Thymus (tissue), 11 donors: ENCODE results near the gene SLAMF9. TPM values are rescaled to one million over a fixed set of nuclear protein-coding genes. Genes with fewer than 3 reads are reported as not detected.

Experiments
- DNase-seq, 9 donors: peaks; one replicate each; pipeline ENCODE4 v3.0.0-alpha.2; 2013; ENCODE audit warnings: low spot score in 9 of 9, low read depth in 6 of 9, missing footprints in 1 of 9
- H3K27ac ChIP-seq, 2 donors: one replicate each; pipeline ENCODE4 v1.5.1; 2013; ENCODE audit warnings: control low read depth in 1 of 2, low read depth in 1 of 2, low read length in 1 of 2, mild to moderate bottlenecking in 1 of 2, moderate library complexity in 1 of 2
- H3K27me3 ChIP-seq, 2 donors: one replicate each; pipeline ENCODE4 v1.5.1; 2013; ENCODE audit warnings: low read length in 1 of 2; ENCODE audit not compliant: control insufficient read depth in 2 of 2, insufficient read depth in 1 of 2
- H3K36me3 ChIP-seq, 2 donors: one replicate each; pipeline ENCODE4 v1.5.1; 2013; ENCODE audit warnings: low read length in 1 of 2, mild to moderate bottlenecking in 1 of 2, moderate library complexity in 1 of 2; ENCODE audit not compliant: control insufficient read depth in 2 of 2, insufficient read depth in 2 of 2
- H3K4me1 ChIP-seq, 2 donors: one replicate each; pipeline ENCODE4 v1.5.1; 2013; ENCODE audit warnings: low read length in 2 of 2; ENCODE audit not compliant: control insufficient read depth in 2 of 2, insufficient read depth in 2 of 2
- H3K4me3 ChIP-seq, 2 donors: one replicate each; pipeline ENCODE4 v1.5.1; 2013; ENCODE audit warnings: low read length in 2 of 2, control low read depth in 1 of 2, mild to moderate bottlenecking in 1 of 2
- H3K9me3 ChIP-seq, 2 donors: one replicate each; pipeline ENCODE4 v1.5.1; 2013; ENCODE audit warnings: low read length in 1 of 2, mild to moderate bottlenecking in 1 of 2; ENCODE audit not compliant: control insufficient read depth in 2 of 2, insufficient read depth in 1 of 2
- WGBS: extraction: QIAGEN DNeasy Blood & Tissue Kit; methylation state at CpG from one replicate; pipeline ENCODE4 v1.1.7; 2013; 5-methylcytosine and 5-hydroxymethylcytosine counted together
- polyA plus RNA-seq: library from polyadenylated mRNA; stranded (reverse); fragments of 200-250 nt; gene quantifications from one replicate; pipeline ENCODE4 v1.2.3, GENCODE V29; 2013
- total RNA-seq: library from RNA; stranded (reverse); fragments of 120-200 nt; gene quantifications from one replicate; pipeline ENCODE4 v1.2.4, GENCODE V29; 2013
- donor health status: healthy.

SLAMF9 gene
- total and polyA plus RNA-seq, 2 donors, result 0.09 to 0.71 TPM

DNA sequence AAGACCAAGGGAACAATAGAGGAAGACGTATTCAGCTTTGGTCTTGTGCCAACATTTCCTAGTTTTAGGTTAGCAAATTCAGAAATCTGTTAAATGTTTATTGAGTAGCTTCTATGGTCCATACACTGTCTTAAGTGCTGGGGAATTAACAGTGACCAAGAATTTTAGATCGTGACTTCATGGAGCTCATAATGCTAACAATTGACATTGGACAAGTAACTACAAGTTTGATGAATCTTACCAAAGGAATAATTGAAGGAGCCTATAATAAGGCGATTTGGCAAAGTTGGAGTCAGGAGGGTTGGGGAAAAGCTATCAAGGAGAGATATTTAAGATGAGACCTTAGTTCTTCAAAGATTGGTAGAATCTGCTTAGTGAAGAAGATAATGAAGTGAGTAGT is 1.4 kb upstream of the SLAMF9 start:
- H3K27ac ChIP-seq, result no peak overlapping the region
- H3K36me3 ChIP-seq, result no peaks in the 10 kb centered on the region
- no peak overlapping the region for H3K4me3 ChIP-seq
- 94% methylated on average over 3 of the region's 3 CpGs for WGBS
- no peak for DNase-seq
- H3K4me1 ChIP-seq, result peaks cover 0 to 1% of the 10 kb centered on the region in 2 donors
- no peaks in the 10 kb centered on the region for H3K9me3 ChIP-seq
- peaks cover 0 to 11% of the 10 kb centered on the region in 2 donors for H3K27me3 ChIP-seq

DNA sequence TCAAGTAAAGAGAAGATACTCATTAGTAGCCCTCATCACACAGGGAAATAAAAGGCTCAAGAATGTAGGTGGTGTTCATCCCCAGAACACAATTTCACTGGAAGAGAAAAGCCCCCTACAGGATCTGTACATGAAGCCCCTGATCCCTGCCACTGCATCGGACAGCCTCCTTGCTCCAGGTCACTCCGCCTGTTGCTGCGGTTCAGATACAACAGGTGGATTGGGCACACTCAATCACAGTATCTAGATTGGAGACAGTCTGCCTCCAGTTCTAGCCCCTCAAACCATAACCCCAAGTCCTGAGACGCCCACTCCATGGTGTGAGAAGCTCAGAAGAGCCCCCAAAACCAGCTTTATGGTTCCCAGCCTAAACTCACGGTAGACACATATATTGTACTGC is 1.1 kb downstream of the SLAMF9 start:
- DNase-seq, result no peak
- Histone ChIP-seq H3K4me3 (no peak overlapping the region), H3K27me3 (peaks cover 0 to 10% of the 10 kb centered on the region in 2 donors), H3K9me3 (no peaks in the 10 kb centered on the region), H3K4me1 (peaks cover 2 to 3% of the 10 kb centered on the region in 2 donors), H3K27ac (no peak overlapping the region), H3K36me3 (no peaks in the 10 kb centered on the region)
- 92% methylated on average over 5 of the region's 5 CpGs for WGBS

DNA sequence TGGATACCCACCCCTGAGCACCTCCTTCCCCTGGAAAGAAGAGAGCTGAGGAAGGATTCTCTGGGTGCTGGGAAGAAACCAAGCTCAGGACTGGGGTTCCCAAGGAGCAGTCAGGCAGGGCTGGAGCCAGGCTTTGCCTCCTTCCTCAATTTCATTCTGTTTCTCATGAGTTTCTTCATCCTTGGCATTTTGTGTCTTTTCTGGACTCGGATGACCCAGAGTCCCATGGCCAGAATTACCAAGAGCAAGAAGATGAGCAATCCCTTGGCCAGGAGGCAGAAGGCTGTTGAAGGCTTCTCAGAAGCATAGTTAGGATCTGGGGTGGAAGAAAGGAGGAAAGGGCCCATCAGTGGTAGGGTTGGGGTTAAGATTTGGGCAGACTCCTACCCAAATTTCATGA is 2.5 kb downstream of the SLAMF9 start:
- Histone ChIP-seq H3K4me1 (peaks cover 2 to 3% of the 10 kb centered on the region in 2 donors), H3K36me3 (no peaks in the 10 kb centered on the region), H3K27ac (no peak overlapping the region), H3K4me3 (no peak overlapping the region), H3K27me3 (peaks cover 0 to 15% of the 10 kb centered on the region in 2 donors), H3K9me3 (no peaks in the 10 kb centered on the region)
- no peak for DNase-seq
- 92% methylated on average over 1 of the region's 1 CpG for WGBS

DNA sequence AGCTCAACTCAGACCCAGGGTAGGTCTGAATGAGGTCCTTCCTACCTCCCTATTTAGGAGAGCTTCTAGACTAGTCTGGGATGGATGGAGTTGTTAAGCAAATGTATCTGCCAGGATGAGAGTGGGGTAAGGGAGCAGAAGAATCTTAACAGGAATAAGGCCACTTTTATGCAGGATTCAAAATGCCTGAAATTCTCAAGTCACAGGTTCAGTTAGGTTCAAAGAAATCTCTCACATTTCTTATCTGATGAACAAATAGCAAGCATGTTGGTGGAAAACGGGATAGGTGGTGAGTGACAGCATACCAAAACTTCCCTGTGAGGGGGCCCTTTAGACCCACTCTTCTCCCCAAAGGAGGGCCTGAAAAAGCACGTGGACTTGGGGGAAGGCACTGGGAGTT is 3.0 kb downstream of the SLAMF9 start:
- H3K27ac ChIP-seq, result no peak overlapping the region
- H3K4me3 ChIP-seq, result no peak overlapping the region
- H3K36me3 ChIP-seq, result no peaks in the 10 kb centered on the region
- 82% methylated on average over 2 of the region's 2 CpGs for WGBS
- H3K27me3 ChIP-seq, result peaks cover 0 to 20% of the 10 kb centered on the region in 2 donors
- H3K9me3 ChIP-seq, result no peaks in the 10 kb centered on the region
- peaks cover 2 to 3% of the 10 kb centered on the region in 2 donors for H3K4me1 ChIP-seq
- no peak for DNase-seq

DNA sequence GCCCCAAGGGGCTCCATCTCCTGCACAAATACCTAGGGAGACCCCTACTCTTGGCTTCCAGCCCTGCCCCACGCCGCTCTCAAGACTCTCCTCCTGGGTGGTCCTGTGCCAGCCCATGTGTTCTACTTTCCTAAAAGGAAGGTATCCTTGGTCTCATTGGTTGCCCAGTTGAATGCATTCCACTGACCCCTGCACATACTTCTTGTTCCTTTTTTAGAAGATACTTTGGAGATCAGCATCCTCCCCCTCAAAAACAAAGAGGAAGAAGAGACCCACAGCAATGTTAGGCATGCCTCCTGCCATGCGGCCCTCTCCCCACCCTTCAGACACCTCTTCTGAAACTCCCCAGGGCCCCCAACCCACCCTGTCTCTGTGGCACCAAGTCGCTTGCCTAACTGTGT is 4.1 kb downstream of the SLAMF9 start:
- peaks cover 6 to 12% of the 10 kb centered on the region in 2 donors for H3K4me1 ChIP-seq
- WGBS, result 94% methylated on average over 4 of the region's 4 CpGs
- H3K27me3 ChIP-seq, result peaks cover 3 to 30% of the 10 kb centered on the region in 2 donors
- no peaks in the 10 kb centered on the region for H3K36me3 ChIP-seq
- no peak overlapping the region for H3K27ac ChIP-seq
- no peaks in the 10 kb centered on the region for H3K9me3 ChIP-seq
- H3K4me3 ChIP-seq, result no peak overlapping the region
- no peak for DNase-seq

DNA sequence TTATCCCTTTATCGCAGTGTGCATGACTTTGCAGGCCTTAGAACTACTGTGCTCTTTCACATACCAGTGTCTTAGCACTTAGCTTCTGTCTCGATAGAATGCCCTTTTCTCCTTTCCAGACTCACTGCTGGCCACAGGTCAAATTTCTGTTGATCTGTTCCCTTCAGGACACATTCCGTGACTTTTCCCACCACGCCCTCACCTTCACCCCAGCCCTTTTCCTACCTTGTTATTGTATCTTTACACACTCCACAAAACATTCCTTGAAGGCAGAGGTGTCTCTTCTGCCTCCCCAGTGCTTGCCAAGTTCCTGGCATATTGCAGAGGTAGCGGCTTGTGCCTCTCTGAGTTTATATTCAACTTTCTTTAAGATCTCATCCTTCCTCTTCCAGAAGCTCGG is 4.9 kb downstream of the SLAMF9 start:
- Histone ChIP-seq H3K4me1 (peaks cover 6 to 15% of the 10 kb centered on the region in 2 donors), H3K36me3 (no peaks in the 10 kb centered on the region), H3K27me3 (peaks cover 3 to 39% of the 10 kb centered on the region in 2 donors), H3K9me3 (no peaks in the 10 kb centered on the region), H3K27ac (no peak overlapping the region), H3K4me3 (no peak overlapping the region)
- 92% methylated on average over 6 of the region's 6 CpGs for WGBS
- no peak for DNase-seq

DNA sequence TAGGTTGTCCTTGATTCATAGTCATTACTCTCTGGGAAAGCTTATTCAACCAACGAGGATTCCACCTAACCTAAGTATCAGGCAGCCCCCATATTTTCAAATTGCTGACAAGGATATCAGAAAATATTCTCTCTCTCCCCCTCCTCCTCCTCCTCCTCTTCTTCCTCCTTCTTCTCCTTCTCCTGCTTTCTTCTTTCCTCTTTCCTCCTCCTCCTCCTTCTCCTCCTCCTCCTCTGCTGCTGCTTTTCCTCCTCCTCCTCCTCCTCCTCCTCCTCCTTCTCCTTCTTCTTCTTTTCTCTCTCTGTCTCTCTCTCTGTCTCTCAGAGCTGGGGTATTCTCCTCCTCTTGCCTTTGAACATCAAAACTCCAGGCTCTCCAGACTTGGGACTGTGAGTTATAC is 6.1 kb downstream of the SLAMF9 start:
- peaks cover 6 to 15% of the 10 kb centered on the region in 2 donors for H3K4me1 ChIP-seq
- no peak overlapping the region for H3K27ac ChIP-seq
- no peak for DNase-seq
- peaks cover 3 to 44% of the 10 kb centered on the region in 2 donors for H3K27me3 ChIP-seq
- WGBS, result 98% methylated on average over 1 of the region's 1 CpG
- H3K36me3 ChIP-seq, result no peaks in the 10 kb centered on the region
- no peak overlapping the region for H3K4me3 ChIP-seq
- no peaks in the 10 kb centered on the region for H3K9me3 ChIP-seq

DNA sequence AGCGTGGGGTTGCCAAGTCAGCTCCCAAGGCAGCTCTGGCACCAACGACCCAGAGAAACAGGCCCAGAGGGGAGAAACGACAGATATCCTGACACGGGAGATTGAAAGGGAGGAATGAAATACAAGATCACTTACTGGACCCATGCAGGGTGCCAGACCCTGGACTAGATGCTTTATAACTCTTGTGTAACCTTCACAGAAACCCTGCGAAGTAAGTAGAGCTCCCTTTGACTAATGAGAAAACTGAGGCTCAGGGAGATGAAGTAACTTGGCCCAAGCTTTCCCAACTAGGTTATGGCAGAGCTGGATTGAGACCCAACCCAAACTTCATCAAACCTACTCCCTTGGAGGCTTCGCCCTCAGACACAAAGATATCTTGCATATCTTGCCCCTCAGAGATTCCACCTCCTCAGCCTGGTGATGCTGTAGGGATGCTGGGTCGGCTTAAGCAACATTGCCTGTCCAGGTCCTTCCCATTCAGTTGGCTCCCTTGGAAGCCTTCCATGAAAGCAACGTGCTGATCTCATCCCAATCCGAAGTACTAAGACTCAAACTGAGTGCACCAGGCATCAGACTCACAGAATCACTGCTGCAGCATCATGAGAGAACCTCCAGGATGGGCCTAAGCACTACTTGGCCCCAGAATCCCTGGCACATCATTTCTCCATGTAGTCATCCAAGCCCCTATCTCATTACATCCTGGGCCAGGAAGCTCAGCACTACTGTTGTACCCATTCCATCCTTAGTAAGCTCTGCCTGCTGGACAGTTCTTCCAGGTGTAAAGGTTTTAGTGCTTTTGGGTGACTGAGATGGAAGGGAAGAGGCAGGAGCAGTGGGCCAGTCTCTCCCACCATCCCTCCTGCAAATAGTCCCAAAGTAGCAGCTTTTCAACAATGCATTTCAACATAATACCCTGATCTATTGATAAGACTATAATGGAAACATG is 7.5 kb downstream of the SLAMF9 start:
- Histone ChIP-seq H3K27ac (no peak overlapping the region), H3K9me3 (no peaks in the 10 kb centered on the region), H3K4me1 (peaks cover 6 to 15% of the 10 kb centered on the region in 2 donors), H3K27me3 (peaks cover 3 to 40% of the 10 kb centered on the region in 2 donors), H3K36me3 (no peaks in the 10 kb centered on the region), H3K4me3 (no peak overlapping the region)
- no peak for DNase-seq
- 65% methylated on average over 9 of the region's 9 CpGs for whole genome bisulfite sequencing

DNA sequence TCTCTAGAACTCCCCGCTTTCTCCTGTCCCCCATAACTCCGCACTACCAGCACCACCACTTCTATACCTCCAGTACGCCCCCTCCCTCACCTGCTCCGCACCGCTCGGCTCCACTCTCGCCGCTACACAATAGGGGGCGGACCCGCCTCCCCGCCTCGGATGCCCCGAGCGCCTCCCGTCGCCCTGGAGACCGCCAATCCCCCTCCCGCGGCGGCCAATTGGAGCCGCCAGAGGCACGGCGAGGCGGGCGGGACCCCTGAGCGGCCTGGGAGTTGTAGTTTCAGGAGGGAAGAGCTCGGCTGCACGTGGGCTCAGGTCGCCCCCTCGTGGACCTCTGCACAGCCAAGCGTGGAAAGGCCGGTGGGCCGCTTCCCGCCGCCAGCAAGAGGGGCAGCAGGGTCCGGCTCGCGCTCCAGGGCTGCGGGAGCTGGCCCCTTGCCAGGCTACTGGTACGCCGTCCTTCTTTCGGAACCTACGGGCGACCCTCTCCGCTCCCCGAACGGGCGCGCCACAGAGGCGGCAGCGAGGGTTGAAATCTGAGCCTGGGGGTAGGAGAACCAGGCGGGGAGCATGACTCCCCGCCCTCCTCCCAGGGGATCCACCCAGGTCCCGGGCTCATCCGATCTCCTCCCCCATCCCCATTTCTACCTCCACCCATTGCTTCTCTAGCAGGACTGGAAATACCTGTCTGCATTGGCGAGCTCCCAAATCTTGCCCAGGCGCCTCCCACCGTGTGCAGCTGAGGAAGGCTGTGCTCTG is 8.4 kb downstream of the SLAMF9 start, which contains the start of gene IGSF9:
Gene IGSF9 (minus strand): TSS at position 131 of the 759 bp plus-strand sequence. CDS start 2,159 bp downstream, outside the sequence.
- 3% methylated on average over 58 of the region's 58 CpGs for WGBS
- Histone ChIP-seq H3K27me3 (peaks cover 3 to 40% of the 10 kb centered on the region in 2 donors), H3K4me3 (peak within 1 kb of the TSS; percentile 18 to 37), H3K9me3 (no peaks in the 10 kb centered on the region), H3K36me3 (no peaks in the 10 kb centered on the region), H3K27ac (no peak within 1 kb of the TSS), H3K4me1 (peaks cover 6 to 19% of the 10 kb centered on the region in 2 donors)
- DNase-seq, result peak in 8 of 9 donors; percentile 63 to 94 (median 88)
